ENCODE data around the gene NCKAP5.

The NCKAP5 gene

GRCh38 chr2:133123904-133124303, 444.4 kb downstream of the NCKAP5 start:
- no peak for DNase-seq

GRCh38 chr2:133123393-133123792, 444.9 kb downstream of the NCKAP5 start:
- DNase-seq: no peak

- no peak for DNase-seq
Observed at GRCh38 chr2:133122529-133122928, 445.7 kb downstream of the NCKAP5 start.

- DNase-seq: no peak
Observed at GRCh38 chr2:133120310-133120709, 448.0 kb downstream of the NCKAP5 start.

GRCh38 chr2:133110201-133110600, 458.1 kb downstream of the NCKAP5 start:
- DNase-seq: no peak

GRCh38 chr2:133109772-133110171, 458.5 kb downstream of the NCKAP5 start:
- DNase-seq: no peak

- DNase-seq: no peak
Observed at GRCh38 chr2:133107058-133107815, 461.0 kb downstream of the NCKAP5 start.

- DNase-seq: no peak
Observed at GRCh38 chr2:133104871-133105270, 463.4 kb downstream of the NCKAP5 start.

- DNase-seq: no peak
Observed at GRCh38 chr2:133098787-133099186, 469.5 kb downstream of the NCKAP5 start.

GRCh38 chr2:133097666-133098065, 470.6 kb downstream of the NCKAP5 start:
- no peak for DNase-seq

- no peak for DNase-seq
Observed at GRCh38 chr2:133092571-133092970, 475.7 kb downstream of the NCKAP5 start.

- no peak for DNase-seq
Observed at GRCh38 chr2:133090358-133090757, 477.9 kb downstream of the NCKAP5 start.

GRCh38 chr2:133086176-133086575, 482.1 kb downstream of the NCKAP5 start:
- no peak for DNase-seq

- DNase-seq: no peak
Observed at GRCh38 chr2:133085646-133086045, 482.6 kb downstream of the NCKAP5 start.

- DNase-seq: no peak
Observed at GRCh38 chr2:133082034-133082433, 486.2 kb downstream of the NCKAP5 start.

- DNase-seq: no peak
Observed at GRCh38 chr2:133080822-133081221, 487.4 kb downstream of the NCKAP5 start.

- DNase-seq: no peak
Observed at GRCh38 chr2:133078667-133079411, 489.4 kb downstream of the NCKAP5 start.

GRCh38 chr2:133077269-133077822, 490.9 kb downstream of the NCKAP5 start:
- DNase-seq: no peak

- no peak for DNase-seq
Observed at GRCh38 chr2:133072837-133073694, 495.2 kb downstream of the NCKAP5 start.

GRCh38 chr2:133063775-133064174, 504.5 kb downstream of the NCKAP5 start:
- DNase-seq: no peak

- no peak for DNase-seq
Observed at GRCh38 chr2:133062931-133063665, 505.2 kb downstream of the NCKAP5 start.

GRCh38 chr2:133061874-133062593, 506.2 kb downstream of the NCKAP5 start:
- DNase-seq: no peak

Measured in NCI-H2107 (cell line).